HCT116 (cell line): Measurements from ENCODE around the gene BCAR3.

Experiments used
- CEBPB ChIP-seq: IDR thresholded peaks from 2 replicates; pipeline ENCODE4 v1.6.1; 2012; ENCODE audit warnings: low read depth
- CTCF ChIP-seq, 3 experiments: fragments of 200-600 bp in 1 of 3; sonication (generic) in 1 of 3; IDR thresholded peaks in 2 of 3; conservative IDR thresholded peaks in 1 of 3; 2 replicates each; pipeline ENCODE4 v1.5.1; 2012 to 2017; ENCODE audit warnings: low read depth in 2 of 3, low read length in 2 of 3, antibody characterized with exemption in 1 of 3, borderline replicate concordance in 1 of 3, control low read depth in 1 of 3, mild to moderate bottlenecking in 1 of 3, mixed read lengths in 1 of 3, mixed run types in 1 of 3, moderate library complexity in 1 of 3; ENCODE audit not compliant: insufficient read depth in 1 of 3
- EZH2phosphoT487 ChIP-seq: fragments of 200-600 bp; IDR thresholded peaks from 2 replicates; pipeline ENCODE4 v1.6.1; 2018; ENCODE audit warnings: antibody characterized with exemption, borderline replicate concordance

- no peak for TF ChIP-seq CTCF (IDR thresholded peaks at IDR 0.05 in 2 of 3, conservative IDR thresholded peaks at IDR 0.05 in 1 of 3; ENCODE audit: borderline replicate concordance in 1 of 3, insufficient read depth in 1 of 3, low read depth in 2 of 3, low read length in 2 of 3)
- TF ChIP-seq CEBPB = no peak
- no peak for TF ChIP-seq EZH2phosphoT487
These were observed 18.4 kb downstream of the BCAR3 start for GRCh38 chr1:93663208-93663614.
